ENCODE data around the gene TXNDC17.
A peak's percentile ranks its signal among the peaks of the same experiment; 100 is the strongest.

Gene TXNDC17

GRCh38 chr17:6666077-6666521 is 25.2 kb downstream of the TXNDC17 start:
- TF ChIP-seq CTCF (IDR thresholded peaks at IDR 0.05), result peak; percentile 78
- H3K4me3 ChIP-seq (ENCODE audit: low read depth in 1 of 2, low read length in 1 of 2), result no peak overlapping the region
- no peak overlapping the region for H3K27ac ChIP-seq
- peaks cover 7 to 9% of the 10 kb centered on the region in 2 experiments for H3K4me1 ChIP-seq (ENCODE audit: control insufficient read depth in 1 of 2, insufficient read depth in 1 of 2, low read depth in 1 of 2, low read length in 1 of 2)
- no peaks in the 10 kb centered on the region for H3K36me3 ChIP-seq
- H3K9me3 ChIP-seq, result no peaks in the 10 kb centered on the region
- H3K27me3 ChIP-seq, result peaks cover 94% of the 10 kb centered on the region

GRCh38 chr17:6666557-6666956 is 25.7 kb downstream of the TXNDC17 start:
- TF ChIP-seq CTCF (IDR thresholded peaks at IDR 0.05), result no peak
- peaks cover 2 to 4% of the 10 kb centered on the region in 2 experiments for H3K4me1 ChIP-seq (ENCODE audit: control insufficient read depth in 1 of 2, insufficient read depth in 1 of 2, low read depth in 1 of 2, low read length in 1 of 2)
- H3K27me3 ChIP-seq, result peaks cover 96% of the 10 kb centered on the region
- H3K9me3 ChIP-seq, result no peaks in the 10 kb centered on the region
- no peaks in the 10 kb centered on the region for H3K36me3 ChIP-seq
- no peak overlapping the region for H3K4me3 ChIP-seq (ENCODE audit: low read depth in 1 of 2, low read length in 1 of 2)
- H3K27ac ChIP-seq, result no peak overlapping the region

- H3K4me3 ChIP-seq (ENCODE audit: low read depth in 1 of 2, low read length in 1 of 2), result no peak overlapping the region
- H3K27me3 ChIP-seq, result peaks cover 92% of the 10 kb centered on the region
- H3K36me3 ChIP-seq, result no peaks in the 10 kb centered on the region
- no peaks in the 10 kb centered on the region for H3K9me3 ChIP-seq
- TF ChIP-seq CTCF (IDR thresholded peaks at IDR 0.05), result no peak
- peaks cover 0 to 2% of the 10 kb centered on the region in 2 experiments for H3K4me1 ChIP-seq (ENCODE audit: control insufficient read depth in 1 of 2, insufficient read depth in 1 of 2, low read depth in 1 of 2, low read length in 1 of 2)
- no peak overlapping the region for H3K27ac ChIP-seq
Observed at GRCh38 chr17:6667516-6667915, 26.7 kb downstream of the TXNDC17 start.

GRCh38 chr17:6668219-6668618 is 27.4 kb downstream of the TXNDC17 start:
- no peaks in the 10 kb centered on the region for H3K9me3 ChIP-seq
- TF ChIP-seq CTCF (IDR thresholded peaks at IDR 0.05), result no peak
- H3K4me3 ChIP-seq (ENCODE audit: low read depth in 1 of 2, low read length in 1 of 2), result no peak overlapping the region
- peaks cover 0 to 2% of the 10 kb centered on the region in 2 experiments for H3K4me1 ChIP-seq (ENCODE audit: control insufficient read depth in 1 of 2, insufficient read depth in 1 of 2, low read depth in 1 of 2, low read length in 1 of 2)
- H3K27me3 ChIP-seq, result peaks cover 92% of the 10 kb centered on the region
- H3K27ac ChIP-seq, result no peak overlapping the region
- H3K36me3 ChIP-seq, result no peaks in the 10 kb centered on the region

- no peak for TF ChIP-seq CTCF (IDR thresholded peaks at IDR 0.05)
- no peak overlapping the region for H3K27ac ChIP-seq
Observed at GRCh38 chr17:6668727-6669425, 28.0 kb downstream of the TXNDC17 start.

More at GRCh38 chr17:6668727-6669425, 28.0 kb downstream of the TXNDC17 start:
- Histone ChIP-seq H3K27me3 (peaks cover 86% of the 10 kb centered on the region), H3K4me1 (ENCODE audit: control insufficient read depth in 1 of 2, insufficient read depth in 1 of 2, low read depth in 1 of 2, low read length in 1 of 2) (peaks cover 0 to 2% of the 10 kb centered on the region in 2 experiments), H3K4me3 (ENCODE audit: low read depth in 1 of 2, low read length in 1 of 2) (no peak overlapping the region), H3K9me3 (no peaks in the 10 kb centered on the region), H3K36me3 (no peaks in the 10 kb centered on the region)
